ENCODE data around the gene SLC1A5. TPM values are rescaled to one million over a fixed set of nuclear protein-coding genes. Genes with fewer than 3 reads are reported as not detected.
"Not testable (repeated sequence)": the region's sequence is repeated elsewhere in the genome, so short reads cannot be mapped to it uniquely, and the experiment has no call there.

Gene SLC1A5
- total RNA-seq, 1 experiment from 2014 or later: 239 TPM

- not testable (repeated sequence) for H3K9me3 Mint-ChIP-seq; ATAC-seq; H3K27me3 Mint-ChIP-seq (ENCODE audit: low read depth); H3K4me3 Mint-ChIP-seq; H3K4me1 Mint-ChIP-seq; DNase-seq (ENCODE audit: low spot score)
- POLR2A ChIA-PET: interaction anchor here (0.5 to 1.4 kb wide), 6 partner anchors 11 to 352 kb away, joined by 3 to 7 read pairs (median 4); partner anchors contain the start of gene SLC1A5
- peak overlapping the region; percentile 63 for H3K27ac Mint-ChIP-seq
- H3K36me3 Mint-ChIP-seq: peaks cover 68% of the 10 kb centered on the region
- CTCF ChIA-PET: interaction anchor here (0.6 to 4.5 kb wide), 6 partner anchors 11 to 358 kb away, joined by 3 to 13 read pairs (median 4); no protein-coding TSS in a partner anchor
- peak; percentile 2; the same call in 1 of the 2 replicates for TF ChIP-seq ZNF121 (CRISPR knock-in tag; IDR thresholded peaks at IDR 0.05)
Observed at GRCh38 chr19:46777956-46778645, 10.3 kb downstream of the SLC1A5 start.

- TF ChIP-seq PRRX2 (CRISPR knock-in tag; IDR thresholded peaks at IDR 0.05) (0 out of 2 replicates have a peak, but pooled peaks have one; percentile 40), AR (CRISPR knock-in tag; IDR thresholded peaks at IDR 0.05) (no peak), RELA (CRISPR knock-in tag; IDR thresholded peaks at IDR 0.05; ENCODE audit: borderline replicate concordance) (peak; percentile 64; the same call in 1 of the 2 replicates)
- peaks cover 62% of the 10 kb centered on the region for H3K36me3 Mint-ChIP-seq
- ChIA-PET CTCF (interaction anchor here (0.5 to 4.5 kb wide), 7 partner anchors 10 to 358 kb away, joined by 3 to 13 read pairs (median 3); no protein-coding TSS in a partner anchor), POLR2A (interaction anchor here (0.5 to 1.4 kb wide), 7 partner anchors 10 to 353 kb away, joined by 3 to 7 read pairs (median 3); partner anchors contain the start of gene SLC1A5)
- DNase-seq (ENCODE audit: low spot score) (peak; percentile 91), ATAC-seq (peak; percentile 92)
- H3K27ac Mint-ChIP-seq: peak overlapping the region; percentile 63
- no peaks in the 10 kb centered on the region for H3K27me3 Mint-ChIP-seq (ENCODE audit: low read depth)
- H3K9me3 Mint-ChIP-seq: no peaks in the 10 kb centered on the region
- H3K4me1 Mint-ChIP-seq: no peaks in the 10 kb centered on the region; the same call in 1 of the 2 replicates
- no peak overlapping the region for H3K4me3 Mint-ChIP-seq
Observed at GRCh38 chr19:46776927-46777911, 11.2 kb downstream of the SLC1A5 start.

- Mint-ChIP-seq H3K9me3 (no peaks in the 10 kb centered on the region), H3K36me3 (peaks cover 54% of the 10 kb centered on the region), H3K27ac (no peak overlapping the region), H3K27me3 (ENCODE audit: low read depth) (no peaks in the 10 kb centered on the region), H3K4me3 (no peak overlapping the region), H3K4me1 (no peaks in the 10 kb centered on the region; the same call in 1 of the 2 replicates)
- ChIA-PET POLR2A (no interaction called here), CTCF (interaction anchor here (4.5 kb wide), 1 partner anchor 9 kb away, joined by 13 read pairs; no protein-coding TSS in a partner anchor)
- ATAC-seq (no peak), DNase-seq (ENCODE audit: low spot score) (no peak)
- TF ChIP-seq ZNF532 (CRISPR knock-in tag; IDR thresholded peaks at IDR 0.05; ENCODE audit: borderline replicate concordance) (no peak), CREM (CRISPR knock-in tag; IDR thresholded peaks at IDR 0.05) (no peak)
Observed at GRCh38 chr19:46775642-46776258, 12.6 kb downstream of the SLC1A5 start.
